Measurements from ENCODE around the gene PREX1. TPM values are rescaled to one million over a fixed set of nuclear protein-coding genes. Genes with fewer than 3 reads are reported as not detected.

The PREX1 gene
- total RNA-seq: 3.5 and 3.6 TPM in 2 replicates

GRCh38 chr20:48827855-48828733, at the start of gene PREX1:
PREX1 (minus strand) TSS chr20:48827999; CDS start chr20:48827860, 139 bp downstream.

Other genes starting within 250 kb of the PREX1 start
- 12.0 and 12.9 TPM in 2 replicates for gene ARFGEF2, start 93.7 kb upstream of the PREX1 start, total RNA-seq
- gene CSE1L, start 218.3 kb upstream of the PREX1 start, total RNA-seq: 126 and 139 TPM in 2 replicates

All from bronchus fibroblast of lung (primary cell).